Neuronal stem cell (in vitro differentiated cells): Measurements from ENCODE around the gene ULK3.

ENCODE experiments used
- DNase-seq: peaks from one replicate; pipeline ENCODE4 v3.0.0-alpha.2; 2013; ENCODE audit warnings: low spot score
- H2AFZ ChIP-seq: one replicate; pipeline ENCODE4 v1.6.1; 2013; ENCODE audit warnings: mild to moderate bottlenecking, low read length, inconsistent platforms
- H2AK5ac ChIP-seq: 2 replicates; pipeline ENCODE4 v1.6.1; 2013; ENCODE audit warnings: low read depth, mild to moderate bottlenecking, inconsistent platforms, low read length, moderate library complexity, mixed read lengths
- H2BK120ac ChIP-seq: 2 replicates; pipeline ENCODE4 v1.6.1; 2013; ENCODE audit warnings: low read depth, mild to moderate bottlenecking, inconsistent platforms, low read length, moderate library complexity, mixed read lengths
- H2BK12ac ChIP-seq: one replicate; pipeline ENCODE4 v1.6.1; 2013; ENCODE audit warnings: low read length, inconsistent platforms
- H2BK15ac ChIP-seq: 2 replicates; pipeline ENCODE4 v1.6.1; 2013; ENCODE audit warnings: mild to moderate bottlenecking, low read length, inconsistent platforms, mixed read lengths
- H2BK5ac ChIP-seq: one replicate; pipeline ENCODE4 v1.6.1; 2013; ENCODE audit warnings: inconsistent platforms, mild to moderate bottlenecking, low read length, moderate library complexity
- H3K14ac ChIP-seq: one replicate; pipeline ENCODE4 v1.6.1; 2013; ENCODE audit warnings: low read length, inconsistent platforms
- H3K18ac ChIP-seq: 2 replicates; pipeline ENCODE4 v1.6.1; 2013; ENCODE audit warnings: low read length, inconsistent platforms
- H3K23ac ChIP-seq: 2 replicates; pipeline ENCODE4 v1.6.1; 2013; ENCODE audit warnings: low read depth, mild to moderate bottlenecking, mixed read lengths, low read length, inconsistent platforms; ENCODE audit not compliant: poor library complexity
- H3K27ac ChIP-seq: replicated peaks from 3 replicates; pipeline ENCODE4 v1.5.1; 2013; ENCODE audit warnings: low read length, inconsistent platforms
- H3K27me3 ChIP-seq, 3 experiments: 2 replicates each; pipeline ENCODE4 v1.6.1; 2013; ENCODE audit warnings: low read length in 3 of 3, mild to moderate bottlenecking in 2 of 3, inconsistent platforms in 1 of 3, low read depth in 1 of 3, mixed read lengths in 1 of 3, moderate library complexity in 1 of 3; ENCODE audit not compliant: control insufficient read depth in 3 of 3, insufficient read depth in 3 of 3
- H3K36me3 ChIP-seq, 2 donors: replicated peaks in 1 of 2; 2 replicates each; pipeline ENCODE4 v1.6.1; 2013; ENCODE audit warnings: low read length in 2 of 2; ENCODE audit not compliant: control insufficient read depth in 2 of 2, insufficient read depth in 2 of 2
- H3K4ac ChIP-seq: 2 replicates; pipeline ENCODE4 v1.6.1; 2013; ENCODE audit warnings: inconsistent platforms, mild to moderate bottlenecking, low read length, moderate library complexity
- H3K4me1 ChIP-seq, 2 donors: 1 replicate in 1 of 2; 2 replicates in 1 of 2; pipeline ENCODE4 v1.6.1; 2013; ENCODE audit warnings: low read length in 2 of 2, low read depth in 1 of 2; ENCODE audit not compliant: control insufficient read depth in 2 of 2, insufficient read depth in 1 of 2
- H3K4me2 ChIP-seq: one replicate; pipeline ENCODE4 v1.6.1; 2013; ENCODE audit warnings: mild to moderate bottlenecking, low read length, inconsistent platforms; ENCODE audit not compliant: insufficient read depth, poor library complexity, severe bottlenecking
- H3K4me3 ChIP-seq, 2 donors: 2 replicates each; pipeline ENCODE4 v1.5.1; 2013; ENCODE audit warnings: low read length in 2 of 2, mild to moderate bottlenecking in 2 of 2, inconsistent platforms in 1 of 2, moderate library complexity in 1 of 2
- H3K79me1 ChIP-seq: one replicate; pipeline ENCODE4 v1.6.1; 2013; ENCODE audit warnings: low read depth, mild to moderate bottlenecking, inconsistent platforms, low read length, moderate library complexity
- H3K9ac ChIP-seq: one replicate; pipeline ENCODE4 v1.6.1; 2013; ENCODE audit warnings: mild to moderate bottlenecking, low read depth, low read length, inconsistent platforms; ENCODE audit not compliant: poor library complexity
- H3K9me3 ChIP-seq, 2 donors: replicated peaks in 1 of 2; 2 replicates each; pipeline versions ENCODE3 to v1.6.1; 2013; ENCODE audit warnings: low read length in 2 of 2, mild to moderate bottlenecking in 2 of 2, inconsistent platforms in 1 of 2, low read depth in 1 of 2, mixed read lengths in 1 of 2, moderate library complexity in 1 of 2; ENCODE audit not compliant: control insufficient read depth in 2 of 2, insufficient read depth in 1 of 2
- H4K8ac ChIP-seq: one replicate; pipeline ENCODE4 v1.6.1; 2013; ENCODE audit warnings: low read depth, mild to moderate bottlenecking, inconsistent platforms, low read length, moderate library complexity
- H4K91ac ChIP-seq: one replicate; pipeline ENCODE4 v1.6.1; 2013; ENCODE audit warnings: low read length, low read depth, mild to moderate bottlenecking, inconsistent platforms; ENCODE audit not compliant: poor library complexity
- WGBS, 2 donors: extraction: QIAGEN DNeasy Blood & Tissue Kit; methylation state at CpG; one replicate each; pipeline ENCODE4 v1.1.7; 2013; ENCODE audit warnings: missing lambda C conversion rate in 2 of 2, mixed read lengths in 1 of 2; ENCODE audit not compliant: insufficient read length in 2 of 2, insufficient replicate concordance in 1 of 2; ENCODE audit errors: extremely low coverage in 2 of 2; 5-methylcytosine and 5-hydroxymethylcytosine counted together

Gene ULK3

DNA sequence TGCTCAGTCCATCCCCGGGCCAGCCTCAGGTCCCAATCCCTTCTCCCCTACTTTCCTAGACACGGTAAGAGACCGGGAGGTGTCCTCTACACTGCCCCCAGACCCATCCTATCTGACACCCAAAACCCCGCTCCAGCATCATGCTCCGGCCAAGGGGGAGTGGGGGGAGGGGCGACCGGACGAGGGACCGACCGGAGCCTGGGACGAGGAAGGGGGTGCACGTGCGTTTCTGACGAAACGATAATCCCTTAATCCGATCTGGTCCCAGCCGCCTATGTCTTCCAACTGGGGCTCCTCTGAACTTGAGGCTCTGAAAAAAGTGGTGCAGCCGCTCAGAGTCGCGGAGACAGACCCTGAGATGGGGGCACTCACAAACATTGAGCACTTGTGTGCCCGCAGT lies 16.0 kb downstream of the ULK3 start:
- no peak overlapping the region for H3K27ac ChIP-seq
- no peak overlapping the region for H2AFZ ChIP-seq
- H3K9me3 ChIP-seq: no peaks in the 10 kb centered on the region
- no CpG with 5 or more reads among the region's 21 CpGs for WGBS, 2 donors
- no peak overlapping the region for H3K4me2 ChIP-seq
- H4K8ac ChIP-seq: no peak overlapping the region
- no peak overlapping the region for H3K4ac ChIP-seq
- peaks cover 0 to 3% of the 10 kb centered on the region in 2 donors for H3K4me1 ChIP-seq
- no peak overlapping the region for H3K9ac ChIP-seq
- H2BK15ac ChIP-seq: no peak overlapping the region
- H2BK5ac ChIP-seq: no peak overlapping the region
- H3K14ac ChIP-seq: no peak overlapping the region
- H3K23ac ChIP-seq: no peak overlapping the region
- no peak overlapping the region for H2AK5ac ChIP-seq
- no peak for DNase-seq
- H2BK12ac ChIP-seq: no peak overlapping the region
- H3K27me3 ChIP-seq: peaks cover 0 to 90% (median 28%) of the 10 kb centered on the region in 3 experiments
- no peaks in the 10 kb centered on the region for H3K36me3 ChIP-seq
- no peak overlapping the region for H3K4me3 ChIP-seq
- no peak overlapping the region for H2BK120ac ChIP-seq
- H3K18ac ChIP-seq: no peak overlapping the region
- no peaks in the 10 kb centered on the region for H3K79me1 ChIP-seq
- no peak overlapping the region for H4K91ac ChIP-seq

DNA sequence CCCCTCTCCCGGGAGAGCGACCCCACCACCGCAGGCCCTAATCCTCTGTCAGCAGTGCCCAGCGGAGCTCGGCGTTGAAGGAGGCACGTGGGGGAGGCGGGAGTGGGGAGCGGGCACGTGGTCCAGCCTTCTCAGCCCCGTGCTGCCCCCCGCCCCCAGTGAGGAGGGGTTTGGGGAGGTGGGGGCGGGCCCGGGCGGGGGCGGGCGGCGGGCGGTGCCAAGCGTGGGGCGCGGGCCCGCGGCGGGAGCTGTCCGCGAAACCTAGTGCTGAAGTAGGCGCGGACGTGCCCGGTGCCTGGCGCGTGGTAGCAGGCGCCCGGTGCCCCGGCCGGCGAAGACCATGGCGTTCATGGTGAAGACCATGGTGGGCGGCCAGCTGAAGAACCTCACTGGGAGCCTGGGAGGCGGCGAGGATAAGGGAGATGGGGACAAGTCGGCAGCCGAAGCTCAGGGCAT lies 16.6 kb downstream of the ULK3 start, which contains the start of gene CPLX3:
TSS of gene CPLX3 (plus strand) at position 264 of the 456 bp plus-strand sequence. CDS start at position 341, 77 bp downstream.
- no peak within 1 kb of the TSS for H2AK5ac ChIP-seq
- no peak within 1 kb of the TSS for H3K14ac ChIP-seq
- no peak within 1 kb of the TSS for H2BK120ac ChIP-seq
- H3K4me3 ChIP-seq: no peak within 1 kb of the TSS
- H3K27ac ChIP-seq: no peak within 1 kb of the TSS
- H2BK15ac ChIP-seq: no peak within 1 kb of the TSS
- H3K27me3 ChIP-seq: peaks cover 0 to 93% (median 28%) of the 10 kb centered on the region in 3 experiments
- no peak within 1 kb of the TSS for H4K91ac ChIP-seq
- no peaks in the 10 kb centered on the region for H3K79me1 ChIP-seq
- peak; percentile 53 for DNase-seq
- no peak within 1 kb of the TSS for H3K4ac ChIP-seq
- no peak within 1 kb of the TSS for H3K23ac ChIP-seq
- H3K9ac ChIP-seq: peak within 1 kb of the TSS; percentile 9
- H3K36me3 ChIP-seq: no peaks in the 10 kb centered on the region
- no peak within 1 kb of the TSS for H2AFZ ChIP-seq
- no CpG with 5 or more reads among the region's 44 CpGs for WGBS, 2 donors
- peaks cover 3 to 6% of the 10 kb centered on the region in 2 donors for H3K4me1 ChIP-seq
- H3K9me3 ChIP-seq: no peaks in the 10 kb centered on the region
- H3K18ac ChIP-seq: peak within 1 kb of the TSS; percentile 49
- no peak within 1 kb of the TSS for H3K4me2 ChIP-seq
- no peak within 1 kb of the TSS for H4K8ac ChIP-seq
- no peak within 1 kb of the TSS for H2BK5ac ChIP-seq
- H2BK12ac ChIP-seq: no peak within 1 kb of the TSS

DNA sequence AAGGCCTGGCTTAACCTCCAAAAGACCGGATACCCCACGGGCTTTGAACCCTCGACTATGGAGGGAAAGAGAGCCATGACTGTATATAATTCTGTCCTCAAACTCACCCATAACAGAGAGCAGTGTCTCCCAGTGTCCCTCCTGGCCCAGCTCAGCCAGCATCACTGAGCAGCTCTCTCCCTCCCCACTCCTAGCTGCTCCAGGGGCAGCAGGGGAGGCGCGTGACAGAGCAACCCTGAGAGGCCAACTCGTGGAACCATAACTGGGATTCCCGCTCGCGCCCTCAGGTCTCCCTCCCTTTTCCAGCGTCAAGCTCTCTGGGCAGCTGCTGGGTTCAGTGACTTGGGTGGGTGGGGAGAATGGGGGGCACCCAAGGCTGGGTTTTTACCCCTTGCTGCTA lies 17.1 kb downstream of the ULK3 start:
- no peaks in the 10 kb centered on the region for H3K9me3 ChIP-seq
- H3K23ac ChIP-seq: no peak overlapping the region
- peaks cover 3 to 11% of the 10 kb centered on the region in 2 donors for H3K4me1 ChIP-seq
- no peak overlapping the region for H2BK120ac ChIP-seq
- no peak overlapping the region for H2AK5ac ChIP-seq
- no peak overlapping the region for H3K4me3 ChIP-seq
- no peaks in the 10 kb centered on the region for H3K79me1 ChIP-seq
- H3K27ac ChIP-seq: no peak overlapping the region
- no peak overlapping the region for H2BK5ac ChIP-seq
- H3K27me3 ChIP-seq: peaks cover 0 to 93% (median 28%) of the 10 kb centered on the region in 3 experiments
- no peak overlapping the region for H4K91ac ChIP-seq
- no CpG with 5 or more reads among the region's 10 CpGs for WGBS, 2 donors
- no peak for DNase-seq
- H4K8ac ChIP-seq: no peak overlapping the region
- no peak overlapping the region for H3K4me2 ChIP-seq
- no peak overlapping the region for H3K4ac ChIP-seq
- no peak overlapping the region for H2BK12ac ChIP-seq
- no peak overlapping the region for H2BK15ac ChIP-seq
- H3K9ac ChIP-seq: peak overlapping the region; percentile 9
- H2AFZ ChIP-seq: no peak overlapping the region
- H3K36me3 ChIP-seq: no peaks in the 10 kb centered on the region
- no peak overlapping the region for H3K14ac ChIP-seq
- no peak overlapping the region for H3K18ac ChIP-seq

DNA sequence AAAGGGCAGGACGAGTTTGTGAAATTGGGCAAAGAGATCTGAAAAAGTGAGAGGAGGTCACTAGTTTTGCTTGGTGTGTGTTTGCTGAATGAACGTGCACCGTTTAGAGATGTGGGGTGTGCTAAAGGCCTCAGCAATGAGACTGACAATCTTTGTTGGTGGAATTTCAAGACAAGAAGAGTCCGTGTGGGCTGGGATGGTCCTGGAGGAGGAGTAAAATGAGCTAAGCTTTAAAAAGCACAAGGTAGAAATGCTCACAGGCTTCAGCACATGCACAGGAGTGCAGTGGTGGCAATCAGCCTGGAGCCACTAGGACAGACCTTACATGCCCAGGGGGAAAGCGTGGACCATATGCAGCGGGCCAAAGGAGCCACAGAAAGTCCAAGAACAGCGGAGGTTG lies 18.0 kb downstream of the ULK3 start:
- H2BK5ac ChIP-seq: no peak overlapping the region
- peaks cover 5 to 12% of the 10 kb centered on the region in 2 donors for H3K4me1 ChIP-seq
- no peak overlapping the region for H2BK12ac ChIP-seq
- no peak overlapping the region for H3K4me2 ChIP-seq
- H3K9me3 ChIP-seq: no peaks in the 10 kb centered on the region
- H2BK120ac ChIP-seq: no peak overlapping the region
- H3K27ac ChIP-seq: no peak overlapping the region
- no peak overlapping the region for H3K9ac ChIP-seq
- no peak overlapping the region for H3K4ac ChIP-seq
- no peaks in the 10 kb centered on the region for H3K36me3 ChIP-seq
- H2BK15ac ChIP-seq: no peak overlapping the region
- no peak overlapping the region for H4K91ac ChIP-seq
- peaks cover 0 to 93% (median 28%) of the 10 kb centered on the region in 3 experiments for H3K27me3 ChIP-seq
- no peak overlapping the region for H2AK5ac ChIP-seq
- no peaks in the 10 kb centered on the region for H3K79me1 ChIP-seq
- H3K14ac ChIP-seq: no peak overlapping the region
- no peak overlapping the region for H3K23ac ChIP-seq
- no peak overlapping the region for H3K4me3 ChIP-seq
- H3K18ac ChIP-seq: no peak overlapping the region
- DNase-seq: no peak
- WGBS, 2 donors: no CpG with 5 or more reads among the region's 7 CpGs
- no peak overlapping the region for H2AFZ ChIP-seq
- no peak overlapping the region for H4K8ac ChIP-seq
